HG03045 (cell line): ENCODE results near the gene LLCFC1.

Experiments used
- ATAC-seq: cut with Tn5 transposase; IDR thresholded peaks from one replicate; pipeline ENCODE4 v1.9.1; 2021; ENCODE audit warnings: mild to moderate bottlenecking, moderate library complexity; ENCODE audit not compliant: unreplicated experiment

LLCFC1 gene

GRCh38 chr7:142939226-142939910 is at the start of gene LLCFC1:
Gene LLCFC1, plus strand, starts transcription at chr7:142939484. Its CDS starts 138 bp downstream, at chr7:142939622.
- ATAC-seq = no peak

GRCh38 chr7:142889816-142890215 is 49.5 kb upstream of the LLCFC1 start:
- ATAC-seq = no peak

- no peak for ATAC-seq
Observed at GRCh38 chr7:142890874-142891485, 48.3 kb upstream of the LLCFC1 start.

GRCh38 chr7:142891490-142892082 is 47.7 kb upstream of the LLCFC1 start:
- no peak for ATAC-seq

- no peak for ATAC-seq
Observed at GRCh38 chr7:142892951-142893350, 46.3 kb upstream of the LLCFC1 start.

GRCh38 chr7:142894112-142894984 is 44.9 kb upstream of the LLCFC1 start:
- no peak for ATAC-seq

GRCh38 chr7:142894985-142895593 is 44.2 kb upstream of the LLCFC1 start:
- ATAC-seq = no peak

- ATAC-seq = no peak
Observed at GRCh38 chr7:142896151-142896550, 43.1 kb upstream of the LLCFC1 start.

GRCh38 chr7:142896741-142897379 is 42.4 kb upstream of the LLCFC1 start:
- no peak for ATAC-seq

- no peak for ATAC-seq
Observed at GRCh38 chr7:142897691-142898090, 41.6 kb upstream of the LLCFC1 start.

- no peak for ATAC-seq
Observed at GRCh38 chr7:142898377-142899170, 40.7 kb upstream of the LLCFC1 start.

- ATAC-seq = no peak
Observed at GRCh38 chr7:142899661-142900060, 39.6 kb upstream of the LLCFC1 start.

GRCh38 chr7:142901426-142902259 is 37.6 kb upstream of the LLCFC1 start:
- no peak for ATAC-seq

GRCh38 chr7:142904128-142904527 is 35.2 kb upstream of the LLCFC1 start:
- no peak for ATAC-seq

GRCh38 chr7:142905759-142906158 is 33.5 kb upstream of the LLCFC1 start:
- ATAC-seq = no peak

GRCh38 chr7:142906643-142907042 is 32.6 kb upstream of the LLCFC1 start:
- no peak for ATAC-seq

- no peak for ATAC-seq
Observed at GRCh38 chr7:142908290-142908689, 31.0 kb upstream of the LLCFC1 start.
